Nephron progenitor cell (in vitro differentiated cells): Measurements from ENCODE around the gene STYK1.
A peak's percentile ranks its signal among the peaks of the same experiment; 100 is the strongest.

ENCODE experiments used
- DNase-seq: peaks from one replicate; pipeline ENCODE4 v3.0.0; 2021
- H3K27ac Mint-ChIP-seq: 2 replicates; pipeline ENCODE4 v1.8.0; 2021; ENCODE audit warnings: mild to moderate bottlenecking, moderate library complexity, mixed read lengths
- H3K27me3 Mint-ChIP-seq: 2 replicates; pipeline ENCODE4 v1.8.0; 2021; ENCODE audit warnings: mild to moderate bottlenecking, low read depth, mixed read lengths; ENCODE audit not compliant: poor library complexity
- H3K36me3 Mint-ChIP-seq: 2 replicates; pipeline ENCODE4 v1.8.0; 2021; ENCODE audit warnings: low read depth, mixed read lengths
- H3K4me1 Mint-ChIP-seq: 2 replicates; pipeline ENCODE4 v1.8.0; 2021; ENCODE audit warnings: mixed read lengths
- H3K4me3 Mint-ChIP-seq: 2 replicates; pipeline ENCODE4 v1.8.0; 2021; ENCODE audit warnings: mild to moderate bottlenecking, moderate library complexity, mixed read lengths
- H3K9me3 Mint-ChIP-seq: 2 replicates; pipeline ENCODE4 v1.8.0; 2021; ENCODE audit warnings: mild to moderate bottlenecking, moderate library complexity, mixed read lengths
- CTCF ChIP-seq: fragments of 200-600 bp; sonication (generic); IDR thresholded peaks from 2 replicates; pipeline ENCODE4 v1.5.0; 2021; ENCODE audit warnings: antibody characterized with exemption

STYK1 gene

GRCh38 chr12:10697862-10698261 lies 24.0 kb upstream of the STYK1 start:
- no peak for DNase-seq
- TF ChIP-seq CTCF: no peak
- Mint-ChIP-seq H3K36me3 (peaks cover 89% of the 10 kb centered on the region), H3K27me3 (no peaks in the 10 kb centered on the region), H3K4me3 (no peak overlapping the region), H3K4me1 (no peaks in the 10 kb centered on the region), H3K27ac (no peak overlapping the region), H3K9me3 (no peaks in the 10 kb centered on the region)

- no peak overlapping the region for H3K4me3 Mint-ChIP-seq
- no peak overlapping the region for H3K27ac Mint-ChIP-seq
- DNase-seq: no peak
- no peaks in the 10 kb centered on the region for H3K9me3 Mint-ChIP-seq
- no peaks in the 10 kb centered on the region for H3K27me3 Mint-ChIP-seq
- peaks cover 87% of the 10 kb centered on the region for H3K36me3 Mint-ChIP-seq
- no peak for TF ChIP-seq CTCF
- no peaks in the 10 kb centered on the region for H3K4me1 Mint-ChIP-seq
Measured at GRCh38 chr12:10697156-10697555, 23.3 kb upstream of the STYK1 start.

GRCh38 chr12:10690906-10691305 lies 17.1 kb upstream of the STYK1 start:
- Mint-ChIP-seq H3K4me3 (no peak overlapping the region), H3K27ac (no peak overlapping the region), H3K4me1 (no peaks in the 10 kb centered on the region), H3K9me3 (peaks cover 8% of the 10 kb centered on the region), H3K36me3 (peaks cover 29% of the 10 kb centered on the region), H3K27me3 (peaks cover 7% of the 10 kb centered on the region)
- TF ChIP-seq CTCF: no peak
- DNase-seq: no peak

- H3K4me3 Mint-ChIP-seq: no peak overlapping the region
- no peak for DNase-seq
- peaks cover 13% of the 10 kb centered on the region for H3K36me3 Mint-ChIP-seq
Measured at GRCh38 chr12:10689146-10689545, 15.3 kb upstream of the STYK1 start.

GRCh38 chr12:10688042-10688441 lies 14.2 kb upstream of the STYK1 start:
- Mint-ChIP-seq H3K27ac (no peak overlapping the region), H3K4me3 (no peak overlapping the region), H3K4me1 (no peaks in the 10 kb centered on the region), H3K9me3 (peaks cover 8% of the 10 kb centered on the region), H3K36me3 (peaks cover 4% of the 10 kb centered on the region), H3K27me3 (peaks cover 7% of the 10 kb centered on the region)
- no peak for TF ChIP-seq CTCF
- no peak for DNase-seq

More at GRCh38 chr12:10689146-10689545, 15.3 kb upstream of the STYK1 start:
- H3K9me3 Mint-ChIP-seq: peaks cover 8% of the 10 kb centered on the region
- H3K27me3 Mint-ChIP-seq: peaks cover 7% of the 10 kb centered on the region
- no peaks in the 10 kb centered on the region for H3K4me1 Mint-ChIP-seq
- no peak overlapping the region for H3K27ac Mint-ChIP-seq
- TF ChIP-seq CTCF: no peak

GRCh38 chr12:10672231-10672868 lies 1.5 kb downstream of the STYK1 start:
- no peak for DNase-seq
- Mint-ChIP-seq H3K27ac (no peak overlapping the region), H3K27me3 (peaks cover 39% of the 10 kb centered on the region), H3K4me3 (peak overlapping the region; percentile 73), H3K9me3 (no peaks in the 10 kb centered on the region), H3K36me3 (no peaks in the 10 kb centered on the region), H3K4me1 (peaks cover 10% of the 10 kb centered on the region)
- no peak for TF ChIP-seq CTCF
